Brain pericyte (primary cell): ENCODE results near the gene FPGS.

Experiments used
- DNase-seq: peaks from one replicate; pipeline ENCODE4 v3.0.0-alpha.2; 2012; ENCODE audit warnings: low read depth, low spot score

FPGS gene

GRCh38 chr9:127788337-127789011 lies 14.2 kb upstream of the FPGS start:
- no peak for DNase-seq

GRCh38 chr9:127789179-127789578 lies 13.5 kb upstream of the FPGS start:
- no peak for DNase-seq

GRCh38 chr9:127790094-127790855 lies 12.4 kb upstream of the FPGS start:
- no peak for DNase-seq

DNA sequence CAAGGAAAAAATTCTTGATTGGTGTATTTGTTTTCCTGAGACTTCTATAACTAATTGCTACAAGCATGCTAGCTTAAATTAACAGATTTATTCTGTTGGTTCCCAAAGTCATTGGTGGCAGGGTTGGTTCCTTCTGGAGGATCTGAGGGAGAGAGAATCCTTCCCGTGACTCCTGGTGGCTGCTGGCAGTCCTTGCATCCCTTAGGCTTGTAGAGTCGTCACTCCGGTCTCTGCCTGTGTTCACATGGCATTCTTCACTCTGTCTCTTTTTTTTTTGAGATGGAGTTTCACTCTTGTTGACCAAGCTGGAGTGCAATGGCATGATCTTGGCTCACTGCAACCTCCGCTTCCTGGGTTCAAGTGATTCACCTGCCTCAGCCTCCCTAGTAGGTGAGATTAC lies 11.6 kb upstream of the FPGS start:
- DNase-seq, result no peak

DNA sequence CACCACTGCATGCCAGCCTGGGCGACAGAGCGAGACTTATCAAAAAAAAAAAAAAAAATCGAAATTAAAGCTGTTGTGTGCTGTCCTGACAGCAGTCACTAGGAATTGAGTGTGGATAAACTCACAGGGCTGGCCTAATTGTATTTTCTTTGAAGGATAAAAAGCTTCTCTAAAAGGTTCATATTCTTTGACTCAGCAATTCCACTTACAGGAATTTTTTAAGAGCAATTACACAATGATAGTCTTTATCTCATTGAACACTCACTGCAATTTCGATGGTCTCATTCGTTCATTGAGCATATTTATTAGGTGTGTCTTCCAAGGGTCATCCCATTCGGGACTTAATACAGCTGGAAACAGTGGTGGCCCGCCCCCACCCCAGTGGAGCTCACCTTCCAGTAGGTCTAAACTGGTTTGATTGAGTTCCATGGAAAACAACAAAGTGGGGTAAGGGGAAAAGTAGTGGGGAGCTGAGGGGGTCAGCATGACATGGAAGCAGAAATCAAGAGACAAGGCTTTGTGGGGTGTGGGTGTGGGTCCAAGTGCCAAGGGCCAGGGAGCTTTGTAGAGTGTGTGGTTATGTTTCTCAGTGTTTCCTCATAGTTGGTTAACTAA lies 10.2 kb upstream of the FPGS start:
- DNase-seq, result no peak

DNA sequence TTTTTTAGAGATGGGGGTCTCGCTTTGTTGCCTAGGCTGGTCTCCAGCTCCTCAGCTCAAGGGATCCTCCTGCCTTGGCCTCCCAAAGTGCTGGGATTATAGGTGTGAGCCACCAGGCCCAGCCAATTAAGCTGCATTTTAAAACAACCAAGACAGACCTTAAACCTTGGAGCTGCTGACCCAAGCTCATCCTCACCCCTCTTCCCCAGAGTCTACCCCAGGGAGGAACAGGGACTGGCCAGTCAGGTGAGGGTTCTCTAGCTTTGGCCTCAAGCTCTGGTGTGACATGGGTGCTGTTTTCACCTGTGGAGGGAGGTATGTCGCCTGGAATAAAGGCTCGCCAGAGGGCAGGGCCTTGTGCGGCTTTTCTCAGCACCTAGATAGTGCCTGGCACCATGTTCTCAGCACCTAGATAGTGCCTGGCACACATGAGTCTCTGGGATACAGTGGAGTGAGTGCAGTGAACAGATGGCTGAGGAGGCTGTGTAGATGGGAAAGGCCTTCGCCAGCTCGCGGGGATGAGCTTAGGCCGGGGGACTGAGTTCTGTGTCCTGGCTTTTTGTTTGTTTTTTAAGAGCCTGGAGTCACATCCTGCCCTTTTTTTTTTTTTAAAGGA lies 9.5 kb upstream of the FPGS start:
- no peak for DNase-seq

- DNase-seq, result no peak
These were observed 8.5 kb upstream of the FPGS start for GRCh38 chr9:127794001-127794791.

DNA sequence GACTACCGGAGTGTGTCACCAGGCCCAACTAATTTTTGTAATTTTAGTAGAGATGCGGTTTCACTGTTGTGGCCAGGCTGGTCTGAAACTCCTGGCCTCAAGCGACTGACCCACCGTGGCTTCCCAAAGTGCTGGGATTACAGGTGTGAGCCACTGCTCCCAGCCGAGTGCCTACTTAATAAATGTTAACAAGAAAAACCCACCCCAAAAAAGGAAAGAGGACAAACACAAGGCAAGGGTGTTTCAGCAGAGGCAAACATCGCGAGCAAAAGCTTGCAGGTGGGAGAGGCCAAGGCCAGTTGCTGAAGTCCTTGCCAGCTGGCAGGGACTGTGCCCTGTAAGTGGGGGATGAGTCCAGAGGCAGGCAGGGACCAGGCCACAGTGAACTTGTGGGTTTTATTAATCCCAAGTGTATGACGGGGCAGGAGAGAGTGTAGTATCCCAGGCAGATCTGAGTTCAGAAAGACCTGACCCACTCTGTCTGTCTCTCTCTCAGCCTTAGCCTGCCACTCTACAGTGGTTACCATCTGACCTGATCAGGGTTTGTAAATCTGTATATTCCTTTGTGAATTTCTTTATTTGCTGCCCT lies 6.4 kb upstream of the FPGS start:
- DNase-seq, result no peak

DNA sequence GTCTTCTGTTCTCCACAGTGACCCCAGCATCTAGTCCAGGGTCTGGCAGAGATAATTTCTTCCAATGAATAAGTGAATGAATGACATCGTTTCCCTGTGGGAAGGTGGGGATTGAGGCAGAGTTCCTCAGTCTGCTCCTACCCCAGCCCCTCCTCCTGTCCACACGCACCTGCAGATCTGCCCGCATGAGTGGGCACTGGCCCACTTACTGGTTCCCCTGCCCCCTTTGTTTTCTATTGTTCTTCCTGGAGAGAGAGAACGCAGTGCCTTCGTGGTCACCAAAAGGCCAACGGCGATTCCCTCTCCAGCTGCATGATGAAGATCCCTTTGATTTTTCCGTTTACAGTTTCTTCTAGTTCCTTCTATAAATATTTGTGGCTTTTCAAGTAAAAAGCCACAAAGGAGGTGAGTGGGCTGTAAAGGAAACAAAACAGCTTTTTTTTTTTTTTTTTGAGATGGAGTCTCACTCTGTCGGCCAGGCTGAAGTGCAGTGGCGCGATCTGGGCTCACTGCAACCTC lies 5.8 kb upstream of the FPGS start:
- no peak for DNase-seq

- DNase-seq, result no peak
These were observed 617 bp upstream of the FPGS start for GRCh38 chr9:127801955-127802575.

DNA sequence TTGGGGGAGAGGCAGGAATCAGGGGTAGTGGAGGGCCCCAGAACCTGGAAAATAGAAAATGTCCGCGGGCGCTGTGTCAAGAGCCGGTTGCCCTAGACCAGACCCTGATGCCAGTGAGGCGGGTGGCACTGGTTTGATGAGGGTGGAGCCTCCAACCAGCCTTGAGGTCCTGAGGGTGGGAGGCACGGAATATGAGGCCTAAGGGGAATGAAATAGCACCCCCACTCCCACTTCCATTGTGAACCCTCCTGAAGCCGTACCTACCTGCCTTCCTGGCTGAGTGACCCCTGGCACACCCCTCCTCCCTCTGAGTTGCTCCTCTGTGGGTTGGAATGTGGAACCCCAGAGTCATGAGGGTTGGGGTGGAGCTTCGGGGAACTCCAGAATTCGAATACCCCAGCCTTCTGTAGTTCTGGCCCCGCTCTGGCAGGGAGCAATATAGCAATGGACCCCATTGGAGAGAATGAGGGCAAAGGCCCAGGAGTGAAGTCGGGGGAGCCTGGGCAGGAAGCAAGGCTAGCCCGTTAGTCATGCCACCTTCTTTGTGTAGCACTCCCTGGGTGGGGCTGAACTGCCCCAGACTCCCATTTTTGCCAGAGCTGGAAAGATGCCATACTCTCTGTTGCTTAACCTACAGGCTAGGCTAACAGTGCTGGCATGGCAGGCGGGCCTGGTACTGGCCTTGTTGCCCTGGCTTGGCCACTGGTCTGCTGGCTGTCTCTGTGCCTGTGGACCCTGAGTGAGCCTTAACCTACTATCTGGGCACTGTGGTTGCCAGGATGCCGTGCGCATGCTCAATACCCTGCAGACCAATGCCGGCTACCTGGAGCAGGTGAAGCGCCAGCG lies 1.0 kb downstream of the FPGS start:
- no peak for DNase-seq

DNA sequence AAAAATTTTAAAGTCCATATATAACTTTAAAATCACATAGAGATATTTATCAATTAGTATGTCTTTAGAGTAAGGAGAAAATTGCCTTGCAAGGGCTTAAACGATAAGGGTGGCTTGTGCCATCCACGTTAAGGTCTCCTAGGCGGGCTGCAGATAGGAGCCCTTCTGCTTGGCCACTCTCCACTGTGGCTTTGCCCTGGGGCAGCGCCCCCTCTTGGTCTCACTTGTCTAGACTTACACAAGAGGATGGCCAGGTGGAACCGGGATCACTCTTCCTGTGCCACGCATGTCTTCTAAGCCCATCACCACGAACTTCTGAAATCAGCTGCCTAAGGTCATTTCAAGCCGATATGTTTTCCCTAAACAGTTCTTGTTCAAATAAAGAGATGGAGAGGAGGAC lies 2.9 kb downstream of the FPGS start:
- no peak for DNase-seq

DNA sequence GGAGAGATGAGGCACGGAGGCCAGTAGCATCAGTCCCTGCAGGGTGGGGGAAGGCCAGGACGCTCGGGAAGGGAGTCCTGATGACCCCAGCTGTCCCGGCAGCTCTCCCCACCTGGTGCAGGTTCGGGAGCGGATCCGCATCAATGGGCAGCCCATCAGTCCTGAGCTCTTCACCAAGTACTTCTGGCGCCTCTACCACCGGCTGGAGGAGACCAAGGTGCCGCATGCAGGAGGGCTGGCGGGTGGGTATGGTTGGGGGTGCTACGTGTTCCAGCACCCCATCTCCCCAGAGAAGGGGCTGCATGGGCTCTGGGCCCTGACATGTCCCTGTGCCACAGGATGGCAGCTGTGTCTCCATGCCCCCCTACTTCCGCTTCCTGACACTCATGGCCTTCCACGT lies 4.2 kb downstream of the FPGS start:
- no peak for DNase-seq

- DNase-seq, result no peak
These were observed 5.8 kb downstream of the FPGS start for GRCh38 chr9:127808347-127809001.

- DNase-seq, result no peak
These were observed 6.4 kb downstream of the FPGS start for GRCh38 chr9:127809002-127809539.

DNA sequence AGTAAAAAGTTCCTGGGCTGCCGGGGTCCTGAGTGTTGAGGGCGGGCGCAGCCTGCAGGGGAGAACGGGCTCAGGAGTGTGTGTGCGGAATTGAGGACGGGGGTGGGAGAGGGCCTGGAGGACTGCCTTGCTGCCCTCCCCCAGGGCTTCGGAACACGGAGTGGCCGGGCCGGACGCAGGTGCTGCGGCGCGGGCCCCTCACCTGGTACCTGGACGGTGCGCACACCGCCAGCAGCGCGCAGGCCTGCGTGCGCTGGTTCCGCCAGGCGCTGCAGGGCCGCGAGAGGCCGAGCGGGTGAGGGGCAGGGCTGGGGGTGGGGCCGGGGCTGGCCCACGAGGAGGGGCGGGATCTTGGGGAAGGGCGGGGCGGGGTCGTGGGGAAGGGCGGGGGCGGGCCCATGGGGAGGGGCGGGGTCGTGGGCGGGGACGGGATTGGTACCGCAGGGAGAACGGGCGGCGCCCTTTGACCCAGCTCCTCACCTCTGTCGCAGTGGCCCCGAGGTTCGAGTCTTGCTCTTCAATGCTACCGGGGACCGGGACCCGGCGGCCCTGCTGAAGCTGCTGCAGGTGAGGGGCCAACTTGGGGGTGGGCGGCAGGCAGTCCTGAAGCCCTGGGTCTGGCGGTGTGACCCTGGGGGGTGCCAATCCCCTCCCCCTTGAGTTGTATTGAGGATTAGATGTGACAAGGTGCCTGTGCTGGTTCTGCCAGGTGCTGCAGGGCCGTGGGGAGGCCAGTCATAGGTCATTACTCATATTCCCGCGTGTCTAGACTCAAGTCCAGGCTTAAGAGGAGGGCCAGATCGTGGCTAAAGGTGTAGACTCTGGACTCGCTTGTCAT lies 7.1 kb downstream of the FPGS start:
- DNase-seq, result no peak

DNA sequence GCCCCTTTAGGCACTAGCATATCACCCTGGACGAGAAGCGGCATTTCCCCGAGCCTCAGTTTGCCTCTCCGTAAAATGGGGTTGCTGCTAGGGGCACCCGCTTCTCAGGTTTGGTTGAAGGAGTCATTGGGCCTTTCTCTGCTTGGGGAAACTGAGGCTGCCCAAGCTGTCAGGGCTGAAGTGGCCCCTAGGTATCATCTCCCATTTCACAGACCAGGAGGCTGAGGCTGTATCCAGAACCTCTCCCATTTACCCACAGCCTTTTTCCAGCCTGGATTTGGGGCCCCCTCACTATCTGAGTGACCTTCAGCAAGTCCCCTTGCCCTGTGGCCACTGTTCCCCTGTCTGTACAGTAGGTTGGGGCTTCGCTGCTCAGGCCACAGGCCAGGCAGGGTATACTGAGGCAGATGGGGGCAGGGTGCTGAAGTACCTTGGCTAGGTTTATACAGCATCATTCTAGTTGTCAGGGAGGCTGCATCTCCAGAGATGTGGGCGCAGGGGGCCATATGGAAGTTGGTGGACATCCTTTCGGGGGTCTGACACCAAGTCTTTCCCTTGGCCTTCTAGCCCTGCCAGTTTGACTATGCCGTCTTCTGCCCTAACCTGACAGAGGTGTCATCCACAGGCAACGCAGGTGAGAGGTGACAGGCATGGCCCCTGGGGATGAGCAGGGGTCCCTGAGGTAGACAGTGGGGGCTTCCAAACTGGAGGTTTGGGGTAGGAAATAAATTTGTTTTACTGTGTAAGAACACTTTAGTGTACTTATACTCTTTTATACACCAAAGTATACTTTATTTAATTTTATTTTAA lies 7.9 kb downstream of the FPGS start:
- DNase-seq, result no peak
